Tongue (tissue), 2 donors: ENCODE results near the gene MRPL27. TPM values are rescaled to one million over a fixed set of nuclear protein-coding genes. Genes with fewer than 3 reads are reported as not detected.

ENCODE experiments used
- small RNA-seq: library from RNA; depleted of rRNA; stranded (forward); fragments of <200 nt; gene quantifications from one replicate; pipeline ENCODE3, GENCODE V24; 2014; ENCODE audit warnings: low replicate concordance
- total RNA-seq: library from RNA; depleted of rRNA; stranded (reverse); fragments of >200 nt; gene quantifications from one replicate; pipeline ENCODE4 v1.2.3, GENCODE V29; 2014

The MRPL27 gene
- total RNA-seq, 1 donor from 2014 or later, result 32.2 TPM

Small RNAs within 50 kb of the gene (small RNA-seq; reads per million reads assigned to genes)
- gene RF00019, result not detected

Other genes starting within 250 kb of the MRPL27 start
- gene SAMD14, start 243.0 kb downstream of the MRPL27 start, total RNA-seq, result 1.0 TPM
- gene PPP1R9B, start 222.5 kb downstream of the MRPL27 start, total RNA-seq, result 30.1 TPM
- gene SGCA, start 207.2 kb downstream of the MRPL27 start, total RNA-seq, result 148 TPM
- gene COL1A1, start 171.6 kb downstream of the MRPL27 start, total RNA-seq, result 3,144 TPM
- gene TMEM92, start 98.7 kb downstream of the MRPL27 start, total RNA-seq, result not detected
- 29.0 TPM for gene XYLT2, start 27.1 kb downstream of the MRPL27 start, total RNA-seq
- gene EME1, start within 50 bp of the MRPL27 start, total RNA-seq, result 4.3 TPM
- gene LRRC59, start 24.3 kb upstream of the MRPL27 start, total RNA-seq, result 55.5 TPM
- 44.3 TPM for gene ACSF2, start 53.0 kb upstream of the MRPL27 start, total RNA-seq
- gene CHAD, start 95.7 kb upstream of the MRPL27 start, total RNA-seq, result not detected
- gene RSAD1, start 105.7 kb upstream of the MRPL27 start, total RNA-seq, result 33.5 TPM
- 0.21 TPM for gene MYCBPAP, start 135.3 kb upstream of the MRPL27 start, total RNA-seq
- gene EPN3, start 159.6 kb upstream of the MRPL27 start, total RNA-seq, result 7.5 TPM
- gene SPATA20, start 174.0 kb upstream of the MRPL27 start, total RNA-seq, result 40.3 TPM
- gene CACNA1G, start 187.5 kb upstream of the MRPL27 start, total RNA-seq, result 10.4 TPM